Panc1 (cell line): ENCODE data around the gene SND1. TPM values are rescaled to one million over a fixed set of nuclear protein-coding genes. Genes with fewer than 3 reads are reported as not detected.

ENCODE experiments used
- ATAC-seq: fragments of 200-7000 bp; cut with Tn5 transposase; 2 replicates; pipeline ENCODE4 v1.9.1; 2020; ENCODE audit warnings: mild to moderate bottlenecking, moderate library complexity
- BruUV-seq: library from RNA; stranded (reverse); fragments of 400-500 nt; replicated peaks from 2 replicates; lab custom pipeline; 2021; lab: Mats Ljungman, UMichigan
- CTCF ChIA-PET: fragments of 300-600 bp; sonication (Branson Sonifier 250); formaldehyde crosslinking; loops from one replicate; lab custom pipeline; 2022; ENCODE audit warnings: antibody characterized with exemption; lab: Charles Lee
- POLR2A ChIA-PET: fragments of 300-600 bp; sonication (Branson Sonifier 250); formaldehyde crosslinking; loops from one replicate; lab custom pipeline; 2022; ENCODE audit warnings: antibody characterized with exemption; lab: Charles Lee
- DNase-seq: peaks from one replicate; pipeline ENCODE4 v3.0.0-alpha.2; 2010; ENCODE audit warnings: low read depth, low spot score
- H3K27ac ChIP-seq: 2 replicates; pipeline ENCODE4 v1.5.1; 2011; ENCODE audit warnings: mild to moderate bottlenecking, low read length, inconsistent platforms
- H3K27me3 ChIP-seq: fragments of 200-500 bp; sonication (Bioruptor generic); 2 replicates; pipeline ENCODE4 v1.6.0; 2014; ENCODE audit warnings: low read length, inconsistent platforms; ENCODE audit not compliant: control insufficient read depth, insufficient read depth
- H3K36me3 ChIP-seq: fragments of 200-500 bp; sonication (Bioruptor generic); 2 replicates; pipeline ENCODE4 v1.5.1; 2014; ENCODE audit warnings: inconsistent platforms, mild to moderate bottlenecking, low read length, moderate library complexity; ENCODE audit not compliant: control insufficient read depth, insufficient read depth
- H3K4me1 ChIP-seq: 2 replicates; pipeline ENCODE4 v1.5.1; 2011; ENCODE audit warnings: inconsistent platforms, mild to moderate bottlenecking, low read length, moderate library complexity; ENCODE audit not compliant: control insufficient read depth, insufficient read depth
- H3K4me3 ChIP-seq, 2 experiments: 2 replicates each; pipeline ENCODE4 v1.5.1; 2011 to 2012; ENCODE audit warnings: low read depth in 2 of 2, low read length in 2 of 2, mild to moderate bottlenecking in 2 of 2, inconsistent platforms in 1 of 2, moderate library complexity in 1 of 2
- H3K9me3 ChIP-seq: fragments of 200-500 bp; sonication (Bioruptor generic); 2 replicates; pipeline ENCODE4 v1.5.1; 2014; ENCODE audit warnings: low read depth, mild to moderate bottlenecking, inconsistent platforms, low read length, moderate library complexity; ENCODE audit not compliant: control insufficient read depth, insufficient read depth
- CTCF ChIP-seq: fragments of 450-650 bp; IDR thresholded peaks from 2 replicates; pipeline ENCODE4 v1.5.1; 2017; ENCODE audit warnings: mild to moderate bottlenecking
- POLR2AphosphoS5 ChIP-seq: IDR thresholded peaks from 2 replicates; pipeline ENCODE4 v1.6.1; 2012; ENCODE audit warnings: mild to moderate bottlenecking, low read depth, low read length, moderate library complexity
- SIN3A ChIP-seq: IDR thresholded peaks from 2 replicates; pipeline ENCODE4 v1.6.1; 2012; ENCODE audit warnings: low read depth, mild to moderate bottlenecking, low read length, moderate library complexity, borderline replicate concordance; ENCODE audit not compliant: insufficient read depth
- TCF7L2 ChIP-seq: IDR thresholded peaks from 2 replicates; pipeline ENCODE4 v1.6.1; 2011; ENCODE audit warnings: mild to moderate bottlenecking, low read depth, low read length, inconsistent platforms
- in situ Hi-C: cut with HindIII; loops from 2 replicates; pipeline ENCODE4 v1.10.0; 2016; ENCODE audit warnings: low sequenced_read_pairs, low pct_unique_long_range_greater_than_20kb
- intact Hi-C: fragments of 100-400 bp; cut with micrococcal nuclease; formaldehyde crosslinking; loops from one replicate; pipeline ENCODE4 v1.10.0; 2022; ENCODE audit not compliant: unreplicated experiment
- total RNA-seq: library from RNA; stranded (reverse); gene quantifications from one replicate; pipeline ENCODE4 v1.2.1, GENCODE V29; 2021; ENCODE audit not compliant: unreplicated experiment
- TF ChIP-seq, protein P1 (sequence below), 2 experiments: IDR thresholded peaks; 2 replicates each; pipeline ENCODE4 v1.6.1; 2011 to 2012; ENCODE audit warnings: low read depth in 2 of 2, control low read depth in 1 of 2, low read length in 1 of 2, mild to moderate bottlenecking in 1 of 2, moderate library complexity in 1 of 2; ENCODE audit not compliant: insufficient read depth in 1 of 2

The SND1 gene
- total RNA-seq, 1 experiment from 2014 or later, result 176 TPM

DNA sequence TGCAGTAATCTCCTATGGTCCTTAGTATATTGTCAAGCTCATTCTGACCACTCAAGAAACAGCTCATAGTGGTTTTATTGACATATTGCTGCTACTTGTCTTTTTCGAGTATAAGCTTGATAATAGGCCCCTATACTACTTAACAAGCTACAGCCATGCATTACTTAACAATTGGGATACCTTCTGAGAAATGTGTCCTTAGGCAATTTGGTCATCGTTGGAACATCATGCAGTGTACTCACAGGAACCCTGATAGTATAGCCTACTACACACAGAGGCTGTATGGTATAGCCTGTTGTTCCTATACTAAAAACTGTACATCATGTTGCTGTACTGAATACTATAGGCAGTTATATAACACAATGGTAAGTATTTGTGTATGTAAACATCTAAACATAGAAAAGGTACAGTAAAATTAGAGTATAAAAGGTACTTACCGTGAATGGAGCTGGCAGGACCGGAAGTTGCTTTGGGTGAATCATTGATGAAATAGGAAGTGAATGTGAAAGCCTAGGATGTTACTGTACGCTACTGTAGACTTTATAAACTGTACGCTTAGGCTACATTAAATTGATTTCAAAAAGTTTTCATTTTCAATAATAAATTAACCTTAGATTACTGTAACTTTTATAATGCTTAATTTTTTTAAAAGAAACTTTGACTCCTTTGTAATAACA, 218.4 kb downstream of the SND1 start:
- in situ Hi-C loops, result no loop called here
- intact Hi-C loops, result no loop called here
- Histone ChIP-seq H3K27ac (no peak overlapping the region), H3K27me3 (no peaks in the 10 kb centered on the region), H3K4me3 (no peak overlapping the region), H3K9me3 (no peaks in the 10 kb centered on the region), H3K4me1 (no peaks in the 10 kb centered on the region), H3K36me3 (no peaks in the 10 kb centered on the region)
- CTCF ChIA-PET, result no interaction called here
- ATAC-seq (no peak), DNase-seq (no peak)
- BruUV-seq, result no TSS peak
- TF ChIP-seq SIN3A, result no peak
- POLR2A ChIA-PET, result no interaction called here

DNA sequence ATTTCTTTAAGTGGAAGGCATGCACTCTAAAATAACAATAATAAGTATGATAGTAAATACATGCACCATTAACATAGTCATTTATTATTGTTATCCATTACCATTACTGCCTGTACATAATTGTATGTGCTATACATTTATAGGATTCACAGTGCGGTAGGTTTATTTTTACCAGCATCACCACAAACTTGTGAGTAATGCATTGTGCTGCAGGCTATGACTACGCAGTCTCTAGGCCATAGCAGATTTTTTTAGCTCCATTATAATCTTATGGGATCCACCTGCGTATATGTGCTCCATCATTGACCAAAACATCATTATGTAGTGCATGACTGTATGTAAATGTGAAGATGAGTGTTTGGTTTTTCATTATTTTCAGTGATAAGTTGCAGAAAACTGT, 219.2 kb downstream of the SND1 start:
- no peaks in the 10 kb centered on the region for H3K27me3 ChIP-seq
- no peak overlapping the region for H3K4me3 ChIP-seq
- BruUV-seq, result no TSS peak
- TF ChIP-seq POLR2AphosphoS5 (no peak), TCF7L2 (no peak), CTCF (no peak), SIN3A (no peak)
- TF ChIP-seq, protein P1, sequence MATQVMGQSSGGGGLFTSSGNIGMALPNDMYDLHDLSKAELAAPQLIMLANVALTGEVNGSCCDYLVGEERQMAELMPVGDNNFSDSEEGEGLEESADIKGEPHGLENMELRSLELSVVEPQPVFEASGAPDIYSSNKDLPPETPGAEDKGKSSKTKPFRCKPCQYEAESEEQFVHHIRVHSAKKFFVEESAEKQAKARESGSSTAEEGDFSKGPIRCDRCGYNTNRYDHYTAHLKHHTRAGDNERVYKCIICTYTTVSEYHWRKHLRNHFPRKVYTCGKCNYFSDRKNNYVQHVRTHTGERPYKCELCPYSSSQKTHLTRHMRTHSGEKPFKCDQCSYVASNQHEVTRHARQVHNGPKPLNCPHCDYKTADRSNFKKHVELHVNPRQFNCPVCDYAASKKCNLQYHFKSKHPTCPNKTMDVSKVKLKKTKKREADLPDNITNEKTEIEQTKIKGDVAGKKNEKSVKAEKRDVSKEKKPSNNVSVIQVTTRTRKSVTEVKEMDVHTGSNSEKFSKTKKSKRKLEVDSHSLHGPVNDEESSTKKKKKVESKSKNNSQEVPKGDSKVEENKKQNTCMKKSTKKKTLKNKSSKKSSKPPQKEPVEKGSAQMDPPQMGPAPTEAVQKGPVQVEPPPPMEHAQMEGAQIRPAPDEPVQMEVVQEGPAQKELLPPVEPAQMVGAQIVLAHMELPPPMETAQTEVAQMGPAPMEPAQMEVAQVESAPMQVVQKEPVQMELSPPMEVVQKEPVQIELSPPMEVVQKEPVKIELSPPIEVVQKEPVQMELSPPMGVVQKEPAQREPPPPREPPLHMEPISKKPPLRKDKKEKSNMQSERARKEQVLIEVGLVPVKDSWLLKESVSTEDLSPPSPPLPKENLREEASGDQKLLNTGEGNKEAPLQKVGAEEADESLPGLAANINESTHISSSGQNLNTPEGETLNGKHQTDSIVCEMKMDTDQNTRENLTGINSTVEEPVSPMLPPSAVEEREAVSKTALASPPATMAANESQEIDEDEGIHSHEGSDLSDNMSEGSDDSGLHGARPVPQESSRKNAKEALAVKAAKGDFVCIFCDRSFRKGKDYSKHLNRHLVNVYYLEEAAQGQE (IDR thresholded peaks at IDR 0.05; ENCODE audit: insufficient read depth in 1 of 2, low read depth in 2 of 2, low read length in 1 of 2), result no peak
- H3K36me3 ChIP-seq, result no peaks in the 10 kb centered on the region
- in situ Hi-C loops, result no loop called here
- CTCF ChIA-PET, result no interaction called here
- H3K4me1 ChIP-seq, result no peaks in the 10 kb centered on the region
- POLR2A ChIA-PET, result no interaction called here
- DNase-seq (no peak), ATAC-seq (no peak)
- no peak overlapping the region for H3K27ac ChIP-seq
- intact Hi-C loops, result no loop called here
- no peaks in the 10 kb centered on the region for H3K9me3 ChIP-seq

DNA sequence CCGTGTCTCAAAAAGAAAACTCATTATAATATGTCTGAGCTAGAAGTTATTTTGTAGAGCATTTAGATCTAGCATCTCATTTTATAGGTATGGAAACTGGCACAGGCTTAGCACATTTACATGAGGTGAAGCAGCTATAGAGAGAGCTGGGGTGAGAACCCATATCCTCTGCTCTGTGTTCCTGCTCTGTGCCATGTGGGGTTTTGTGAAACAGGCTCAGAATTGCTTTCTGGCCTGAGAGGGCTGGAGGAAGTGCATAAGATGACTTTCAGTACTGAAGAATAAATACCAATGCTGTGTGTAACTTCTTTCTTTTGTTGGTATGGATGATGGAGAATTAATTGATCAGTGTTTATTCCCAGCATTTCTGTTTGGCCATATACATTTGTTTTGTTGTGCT, 220.1 kb downstream of the SND1 start:
- H3K27ac ChIP-seq, result no peak overlapping the region
- ChIA-PET POLR2A (no interaction called here), CTCF (no interaction called here)
- no peaks in the 10 kb centered on the region for H3K9me3 ChIP-seq
- H3K4me1 ChIP-seq, result no peaks in the 10 kb centered on the region
- intact Hi-C loops (no loop called here), in situ Hi-C loops (no loop called here)
- H3K27me3 ChIP-seq, result no peaks in the 10 kb centered on the region
- ATAC-seq, result no peak
- BruUV-seq, result no TSS peak
- TF ChIP-seq CTCF (no peak), TCF7L2 (no peak), POLR2AphosphoS5 (no peak), SIN3A (no peak)
- TF ChIP-seq, protein P1 (IDR thresholded peaks at IDR 0.05; ENCODE audit: insufficient read depth in 1 of 2, low read depth in 2 of 2, low read length in 1 of 2), result no peak
- DNase-seq, result no peak
- H3K36me3 ChIP-seq, result no peaks in the 10 kb centered on the region
- no peak overlapping the region for H3K4me3 ChIP-seq
